Left forelimb (tissue), 1 donor: ENCODE measurements around the gene CFAP61.

Experiments
- DNase-seq: peaks from one replicate; pipeline ENCODE4 v3.0.0-alpha.2; 2018; ENCODE audit warnings: low spot score

Gene CFAP61

DNA sequence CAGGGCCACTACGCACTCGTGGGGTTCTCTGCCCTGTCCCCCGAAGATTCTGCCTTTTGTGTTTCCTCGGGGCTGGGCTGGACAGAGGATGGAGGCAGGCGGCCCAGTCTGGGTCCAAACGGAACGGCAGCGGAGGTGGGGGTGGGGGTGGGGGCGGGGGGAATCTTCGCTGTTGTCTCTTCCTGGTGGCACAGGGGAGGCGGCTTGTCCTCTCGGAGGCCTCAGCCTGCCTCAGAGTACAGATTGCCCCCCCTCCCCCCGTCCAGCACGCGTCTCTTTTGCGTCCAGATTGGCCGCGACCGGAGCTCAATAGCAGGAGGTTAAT lies 314.2 kb downstream of the CFAP61 start:
- DNase-seq, result no peak

- no peak for DNase-seq
Observed at GRCh38 chr20:20366876-20367574, 314.7 kb downstream of the CFAP61 start.

- DNase-seq, result no peak
Observed at GRCh38 chr20:20367575-20368417, 315.5 kb downstream of the CFAP61 start, which contains the start of gene INSM1. INSM1 (plus strand) TSS chr20:20368104; CDS start chr20:20368268, 164 bp downstream.

DNA sequence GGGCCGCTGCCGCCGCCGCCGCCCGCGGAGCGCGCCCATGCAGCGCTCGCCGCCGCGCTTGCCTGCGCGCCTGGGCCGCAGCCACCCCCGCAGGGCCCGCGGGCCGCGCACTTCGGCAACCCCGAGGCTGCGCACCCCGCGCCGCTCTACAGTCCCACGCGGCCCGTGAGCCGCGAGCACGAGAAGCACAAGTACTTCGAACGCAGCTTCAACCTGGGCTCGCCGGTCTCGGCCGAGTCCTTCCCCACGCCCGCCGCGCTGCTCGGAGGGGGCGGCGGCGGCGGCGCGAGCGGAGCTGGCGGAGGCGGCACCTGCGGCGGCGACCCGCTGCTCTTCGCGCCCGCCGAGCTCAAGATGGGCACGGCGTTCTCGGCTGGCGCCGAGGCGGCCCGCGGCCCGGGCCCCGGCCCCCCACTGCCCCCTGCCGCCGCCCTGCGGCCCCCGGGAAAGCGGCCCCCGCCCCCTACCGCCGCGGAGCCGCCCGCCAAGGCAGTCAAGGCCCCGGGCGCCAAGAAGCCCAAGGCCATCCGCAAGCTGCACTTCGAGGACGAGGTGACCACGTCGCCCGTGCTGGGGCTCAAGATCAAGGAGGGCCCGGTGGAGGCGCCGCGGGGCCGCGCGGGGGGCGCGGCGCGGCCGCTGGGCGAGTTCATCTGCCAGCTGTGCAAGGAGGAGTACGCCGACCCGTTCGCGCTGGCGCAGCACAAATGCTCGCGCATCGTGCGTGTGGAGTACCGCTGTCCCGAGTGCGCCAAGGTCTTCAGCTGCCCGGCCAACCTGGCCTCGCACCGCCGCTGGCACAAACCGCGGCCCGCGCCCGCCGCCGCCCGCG lies 316.3 kb downstream of the CFAP61 start:
- DNase-seq, result no peak

DNA sequence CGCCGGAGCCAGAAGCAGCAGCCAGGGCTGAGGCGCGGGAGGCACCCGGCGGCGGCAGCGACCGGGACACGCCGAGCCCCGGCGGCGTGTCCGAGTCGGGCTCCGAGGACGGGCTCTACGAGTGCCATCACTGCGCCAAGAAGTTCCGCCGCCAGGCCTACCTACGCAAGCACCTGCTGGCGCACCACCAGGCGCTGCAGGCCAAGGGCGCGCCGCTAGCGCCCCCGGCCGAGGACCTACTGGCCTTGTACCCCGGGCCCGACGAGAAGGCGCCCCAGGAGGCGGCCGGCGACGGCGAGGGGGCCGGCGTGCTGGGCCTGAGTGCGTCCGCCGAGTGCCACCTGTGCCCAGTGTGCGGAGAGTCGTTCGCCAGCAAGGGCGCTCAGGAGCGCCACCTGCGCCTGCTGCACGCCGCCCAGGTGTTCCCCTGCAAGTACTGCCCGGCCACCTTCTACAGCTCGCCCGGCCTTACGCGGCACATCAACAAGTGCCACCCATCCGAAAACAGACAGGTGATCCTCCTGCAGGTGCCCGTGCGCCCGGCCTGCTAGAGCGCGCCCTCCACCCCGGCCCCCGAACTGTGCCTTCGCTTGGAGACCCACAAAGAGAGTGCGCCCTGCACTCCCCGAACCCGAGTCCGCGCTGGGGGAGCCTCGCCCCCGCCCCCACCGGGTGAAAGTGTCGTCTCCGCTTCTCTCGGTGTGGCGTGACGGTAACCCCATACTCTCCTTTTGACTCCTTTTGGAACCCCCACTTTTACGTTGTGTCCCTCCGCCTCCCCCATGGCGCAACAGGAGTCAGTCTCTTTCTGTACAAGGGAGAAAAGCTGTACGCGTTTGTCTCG lies 317.1 kb downstream of the CFAP61 start:
- no peak for DNase-seq

DNA sequence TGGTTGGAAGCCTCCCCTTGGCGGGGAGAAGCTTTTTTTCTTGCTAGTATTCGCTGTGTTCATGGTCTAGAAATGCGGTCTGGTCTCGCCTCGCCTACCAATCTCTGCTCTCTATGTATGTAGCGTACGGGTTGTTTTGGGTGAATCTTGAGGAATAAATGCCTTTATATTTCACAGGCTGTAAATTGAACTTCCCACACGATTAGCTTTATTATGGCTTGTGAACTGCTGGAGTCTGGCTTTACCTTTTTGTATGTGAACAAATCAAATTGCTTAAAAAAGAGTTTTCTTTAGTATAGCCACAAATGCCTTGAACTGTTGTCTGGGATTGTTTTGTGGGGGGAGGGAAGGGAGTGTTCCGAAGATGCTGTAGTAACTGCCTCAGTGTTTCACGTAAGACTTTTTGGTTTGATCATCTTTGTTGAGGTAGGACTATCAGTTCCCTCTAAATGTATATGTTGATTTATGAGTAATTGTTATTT lies 317.8 kb downstream of the CFAP61 start:
- DNase-seq, result no peak

- DNase-seq, result no peak
Observed at GRCh38 chr20:20371083-20371482, 318.8 kb downstream of the CFAP61 start.

DNA sequence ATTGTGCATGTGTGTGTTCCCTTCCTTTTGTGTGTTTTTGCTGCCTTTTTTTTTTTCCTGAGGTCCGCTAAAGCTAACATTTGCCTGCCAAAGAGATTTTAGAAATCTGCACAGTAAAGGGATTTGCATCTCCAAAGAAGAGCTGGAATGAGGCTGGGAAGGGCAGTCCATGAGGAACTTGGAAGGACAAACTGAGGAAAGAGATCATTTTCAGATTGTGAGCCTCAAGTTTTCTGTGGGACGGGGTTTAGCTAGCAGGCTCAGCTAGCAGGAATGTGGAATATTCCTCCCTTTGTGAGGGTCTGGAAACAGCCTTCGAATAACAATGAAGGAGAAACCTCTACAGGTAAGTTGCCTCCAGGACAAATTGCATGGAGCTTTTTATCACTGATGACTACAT lies 319.3 kb downstream of the CFAP61 start:
- DNase-seq, result no peak

GRCh38 chr20:20373091-20373571 lies 320.8 kb downstream of the CFAP61 start:
- DNase-seq, result peak; percentile 55

- DNase-seq, result no peak
Observed at GRCh38 chr20:20375862-20376261, 323.5 kb downstream of the CFAP61 start.

- DNase-seq, result no peak
Observed at GRCh38 chr20:20386192-20386591, 333.9 kb downstream of the CFAP61 start.

- no peak for DNase-seq
Observed at GRCh38 chr20:20390393-20390792, 338.1 kb downstream of the CFAP61 start.

DNA sequence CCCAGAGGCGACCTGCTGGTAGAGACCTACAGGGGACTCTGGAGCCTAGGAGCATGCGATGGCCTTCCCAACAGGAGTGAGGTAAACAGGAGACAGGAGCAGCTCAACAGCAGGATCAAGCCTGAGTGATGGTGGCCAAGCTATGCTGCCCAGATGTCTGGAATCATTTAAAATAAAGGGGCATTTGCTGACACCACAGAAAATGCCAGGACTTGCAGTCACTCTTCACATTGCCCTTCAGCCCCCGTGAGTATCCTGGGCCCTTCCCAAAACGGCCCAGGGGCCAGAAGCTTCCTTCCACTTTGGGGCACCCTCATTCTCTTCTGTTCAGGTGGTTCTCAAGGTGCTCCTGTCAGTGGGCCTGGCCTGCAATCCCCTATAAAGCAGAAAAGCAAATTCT lies 338.8 kb downstream of the CFAP61 start:
- DNase-seq, result no peak

GRCh38 chr20:20391766-20392165 lies 339.4 kb downstream of the CFAP61 start:
- DNase-seq, result no peak

DNA sequence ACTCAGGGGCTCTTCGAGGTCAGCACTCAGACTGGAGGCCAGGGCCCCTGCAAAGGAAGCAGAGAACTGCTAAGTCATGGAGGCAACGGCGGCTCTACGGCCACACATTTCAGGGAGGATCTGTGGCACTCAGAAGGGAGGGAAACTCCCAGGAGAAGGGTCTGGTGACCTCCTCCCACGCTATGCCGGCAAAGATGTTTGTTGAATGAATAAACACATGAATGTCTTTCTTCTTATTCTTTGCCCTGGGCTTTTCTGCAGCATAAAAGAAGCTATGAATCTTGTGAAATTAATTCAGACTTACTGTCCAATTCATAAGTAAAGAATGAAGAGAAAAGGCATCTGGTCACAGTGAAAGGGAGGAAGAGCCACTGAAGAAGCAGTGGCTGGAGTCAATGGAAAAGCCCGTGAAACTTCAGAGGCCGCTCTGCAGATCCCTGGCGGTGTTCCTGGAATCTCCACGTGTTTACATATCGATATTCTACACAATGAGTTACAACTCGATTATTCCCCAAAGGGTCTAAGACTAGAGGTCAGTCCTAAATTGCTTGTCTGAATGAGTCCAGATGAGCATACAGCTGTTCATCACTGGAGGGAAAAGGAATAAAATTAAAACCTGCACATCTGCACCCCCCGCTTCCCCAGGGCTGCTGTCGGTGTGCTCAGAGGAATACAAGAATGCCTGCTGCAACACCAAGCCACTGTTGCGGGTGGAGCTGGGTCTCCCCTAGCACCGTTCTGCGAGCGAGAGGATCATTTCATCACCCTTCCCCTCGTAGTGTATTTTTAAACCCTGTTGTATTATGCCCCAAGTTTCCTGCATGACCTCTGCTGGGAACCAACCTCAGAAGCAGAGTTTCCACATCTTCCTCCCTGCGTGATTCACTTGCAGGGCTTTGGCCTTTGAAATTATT lies 341.1 kb downstream of the CFAP61 start:
- no peak for DNase-seq

DNA sequence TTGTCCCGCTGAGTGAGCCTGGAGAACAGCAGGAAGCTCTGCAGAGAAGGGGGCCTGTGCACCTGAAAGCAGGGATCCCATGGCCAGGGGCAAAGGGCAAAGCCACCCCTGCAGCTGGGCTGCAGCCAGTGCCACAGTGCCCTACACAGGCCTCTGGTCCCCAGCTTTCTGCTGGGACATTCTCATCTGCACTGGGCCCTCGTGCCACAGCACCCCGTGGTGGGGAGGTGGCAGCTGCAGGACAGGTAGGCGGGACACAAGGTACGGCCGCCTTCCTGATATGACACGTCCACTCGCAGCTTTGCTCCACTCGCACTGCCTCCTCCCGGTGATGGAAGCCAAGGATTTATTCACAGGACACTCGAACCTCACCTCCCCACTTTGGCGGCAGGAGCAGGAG lies 342.8 kb downstream of the CFAP61 start:
- no peak for DNase-seq

DNA sequence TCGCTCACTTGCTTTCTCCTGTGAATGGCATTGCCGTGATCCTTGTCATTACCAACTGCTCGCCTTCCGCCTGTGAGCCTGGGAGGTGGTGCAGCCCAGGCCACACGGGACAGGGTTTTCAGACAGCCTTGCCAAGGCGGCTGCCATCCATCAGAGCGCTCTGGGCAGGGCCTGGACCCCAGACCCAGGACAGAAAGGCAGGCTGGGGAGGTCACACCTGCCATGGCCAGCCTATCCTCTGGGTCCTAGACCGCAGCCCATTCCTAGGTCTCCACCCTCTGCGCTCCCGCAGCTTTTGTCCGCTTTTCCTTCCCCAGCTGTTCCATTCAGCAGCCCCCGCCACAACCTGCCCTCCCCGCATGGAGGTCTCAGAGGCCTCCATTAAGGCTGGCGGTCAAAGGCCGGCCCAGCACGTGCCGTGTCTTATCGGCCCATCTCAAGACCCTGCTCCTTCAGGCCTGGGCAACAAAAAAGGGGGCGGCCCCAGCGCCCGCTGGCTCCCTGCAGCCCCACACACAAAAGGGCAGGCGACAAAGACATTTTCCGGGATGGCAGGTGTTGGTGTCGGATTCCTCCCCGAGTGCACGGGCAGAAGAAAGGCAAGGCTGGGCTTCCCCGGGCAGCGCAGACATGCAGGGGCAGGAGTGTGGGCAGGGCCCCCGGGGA lies 343.7 kb downstream of the CFAP61 start:
- no peak for DNase-seq

- no peak for DNase-seq
Observed at GRCh38 chr20:20396794-20397193, 344.5 kb downstream of the CFAP61 start.

DNA sequence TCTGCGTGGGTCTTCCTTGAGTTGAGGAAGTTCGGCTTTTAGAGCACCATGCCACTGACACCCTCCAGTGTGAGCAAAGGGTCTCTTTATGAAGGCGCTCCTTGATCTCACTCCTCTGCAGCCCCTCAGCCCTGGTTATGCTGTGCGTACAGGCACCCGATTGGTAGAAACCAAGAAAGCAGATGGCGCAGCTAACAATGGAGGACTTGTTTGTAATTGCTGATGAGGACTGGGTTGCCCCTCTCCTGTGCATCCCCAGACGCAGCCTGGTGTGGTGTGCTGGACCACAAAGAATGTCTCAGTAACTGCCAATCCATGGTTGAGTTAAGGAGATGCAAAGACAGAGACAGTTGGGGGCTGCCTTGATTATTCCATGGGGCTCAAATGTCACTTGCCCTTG lies 345.8 kb downstream of the CFAP61 start:
- DNase-seq, result no peak
